ENCODE measurements around the gene EFCAB8.

The EFCAB8 gene

GRCh38 chr20:32889281-32889680, 30.6 kb downstream of the EFCAB8 start:
- TF ChIP-seq, protein P1, sequence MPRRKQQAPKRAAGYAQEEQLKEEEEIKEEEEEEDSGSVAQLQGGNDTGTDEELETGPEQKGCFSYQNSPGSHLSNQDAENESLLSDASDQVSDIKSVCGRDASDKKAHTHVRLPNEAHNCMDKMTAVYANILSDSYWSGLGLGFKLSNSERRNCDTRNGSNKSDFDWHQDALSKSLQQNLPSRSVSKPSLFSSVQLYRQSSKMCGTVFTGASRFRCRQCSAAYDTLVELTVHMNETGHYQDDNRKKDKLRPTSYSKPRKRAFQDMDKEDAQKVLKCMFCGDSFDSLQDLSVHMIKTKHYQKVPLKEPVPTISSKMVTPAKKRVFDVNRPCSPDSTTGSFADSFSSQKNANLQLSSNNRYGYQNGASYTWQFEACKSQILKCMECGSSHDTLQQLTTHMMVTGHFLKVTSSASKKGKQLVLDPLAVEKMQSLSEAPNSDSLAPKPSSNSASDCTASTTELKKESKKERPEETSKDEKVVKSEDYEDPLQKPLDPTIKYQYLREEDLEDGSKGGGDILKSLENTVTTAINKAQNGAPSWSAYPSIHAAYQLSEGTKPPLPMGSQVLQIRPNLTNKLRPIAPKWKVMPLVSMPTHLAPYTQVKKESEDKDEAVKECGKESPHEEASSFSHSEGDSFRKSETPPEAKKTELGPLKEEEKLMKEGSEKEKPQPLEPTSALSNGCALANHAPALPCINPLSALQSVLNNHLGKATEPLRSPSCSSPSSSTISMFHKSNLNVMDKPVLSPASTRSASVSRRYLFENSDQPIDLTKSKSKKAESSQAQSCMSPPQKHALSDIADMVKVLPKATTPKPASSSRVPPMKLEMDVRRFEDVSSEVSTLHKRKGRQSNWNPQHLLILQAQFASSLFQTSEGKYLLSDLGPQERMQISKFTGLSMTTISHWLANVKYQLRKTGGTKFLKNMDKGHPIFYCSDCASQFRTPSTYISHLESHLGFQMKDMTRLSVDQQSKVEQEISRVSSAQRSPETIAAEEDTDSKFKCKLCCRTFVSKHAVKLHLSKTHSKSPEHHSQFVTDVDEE (CRISPR knock-in tag; IDR thresholded peaks at IDR 0.05): no peak
- TF ChIP-seq TCF4 (CRISPR knock-in tag; IDR thresholded peaks at IDR 0.05; ENCODE audit: borderline replicate concordance): no peak
- TF ChIP-seq CSDC2 (CRISPR knock-in tag; IDR thresholded peaks at IDR 0.05): no peak
- no peak for ATAC-seq

GRCh38 chr20:32891491-32891890, 32.8 kb downstream of the EFCAB8 start:
- no peak for ATAC-seq
- TF ChIP-seq ZNF8 (CRISPR knock-in tag; IDR thresholded peaks at IDR 0.05) (no peak), BACH2 (CRISPR knock-in tag; IDR thresholded peaks at IDR 0.05; ENCODE audit: borderline replicate concordance) (no peak), TCF4 (CRISPR knock-in tag; IDR thresholded peaks at IDR 0.05; ENCODE audit: borderline replicate concordance) (no peak), ZNF70 (CRISPR knock-in tag; IDR thresholded peaks at IDR 0.05) (no peak), CREB5 (CRISPR knock-in tag; IDR thresholded peaks at IDR 0.05; ENCODE audit: low read depth) (no peak), ARNTL (CRISPR knock-in tag; IDR thresholded peaks at IDR 0.05; ENCODE audit: borderline replicate concordance, low read depth) (no peak), ISL1 (CRISPR knock-in tag; IDR thresholded peaks at IDR 0.05) (no peak), CSDC2 (CRISPR knock-in tag; IDR thresholded peaks at IDR 0.05) (no peak), RARB (CRISPR knock-in tag; IDR thresholded peaks at IDR 0.05) (no peak), ZFP30 (CRISPR knock-in tag; IDR thresholded peaks at IDR 0.05) (no peak), SNAI2 (CRISPR knock-in tag; IDR thresholded peaks at IDR 0.05) (no peak)
- TF ChIP-seq, protein P1 (CRISPR knock-in tag; IDR thresholded peaks at IDR 0.05): no peak
- TF ChIP-seq, protein P2, sequence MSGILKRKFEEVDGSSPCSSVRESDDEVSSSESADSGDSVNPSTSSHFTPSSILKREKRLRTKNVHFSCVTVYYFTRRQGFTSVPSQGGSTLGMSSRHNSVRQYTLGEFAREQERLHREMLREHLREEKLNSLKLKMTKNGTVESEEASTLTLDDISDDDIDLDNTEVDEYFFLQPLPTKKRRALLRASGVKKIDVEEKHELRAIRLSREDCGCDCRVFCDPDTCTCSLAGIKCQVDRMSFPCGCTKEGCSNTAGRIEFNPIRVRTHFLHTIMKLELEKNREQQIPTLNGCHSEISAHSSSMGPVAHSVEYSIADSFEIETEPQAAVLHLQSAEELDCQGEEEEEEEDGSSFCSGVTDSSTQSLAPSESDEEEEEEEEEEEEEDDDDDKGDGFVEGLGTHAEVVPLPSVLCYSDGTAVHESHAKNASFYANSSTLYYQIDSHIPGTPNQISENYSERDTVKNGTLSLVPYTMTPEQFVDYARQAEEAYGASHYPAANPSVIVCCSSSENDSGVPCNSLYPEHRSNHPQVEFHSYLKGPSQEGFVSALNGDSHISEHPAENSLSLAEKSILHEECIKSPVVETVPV (CRISPR knock-in tag; IDR thresholded peaks at IDR 0.05): no peak

- ATAC-seq: no peak
- TF ChIP-seq, protein P3, sequence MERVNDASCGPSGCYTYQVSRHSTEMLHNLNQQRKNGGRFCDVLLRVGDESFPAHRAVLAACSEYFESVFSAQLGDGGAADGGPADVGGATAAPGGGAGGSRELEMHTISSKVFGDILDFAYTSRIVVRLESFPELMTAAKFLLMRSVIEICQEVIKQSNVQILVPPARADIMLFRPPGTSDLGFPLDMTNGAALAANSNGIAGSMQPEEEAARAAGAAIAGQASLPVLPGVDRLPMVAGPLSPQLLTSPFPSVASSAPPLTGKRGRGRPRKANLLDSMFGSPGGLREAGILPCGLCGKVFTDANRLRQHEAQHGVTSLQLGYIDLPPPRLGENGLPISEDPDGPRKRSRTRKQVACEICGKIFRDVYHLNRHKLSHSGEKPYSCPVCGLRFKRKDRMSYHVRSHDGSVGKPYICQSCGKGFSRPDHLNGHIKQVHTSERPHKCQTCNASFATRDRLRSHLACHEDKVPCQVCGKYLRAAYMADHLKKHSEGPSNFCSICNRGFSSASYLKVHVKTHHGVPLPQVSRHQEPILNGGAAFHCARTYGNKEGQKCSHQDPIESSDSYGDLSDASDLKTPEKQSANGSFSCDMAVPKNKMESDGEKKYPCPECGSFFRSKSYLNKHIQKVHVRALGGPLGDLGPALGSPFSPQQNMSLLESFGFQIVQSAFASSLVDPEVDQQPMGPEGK (CRISPR knock-in tag; IDR thresholded peaks at IDR 0.05; ENCODE audit: borderline replicate concordance): no peak
- TF ChIP-seq SNAI2 (CRISPR knock-in tag; IDR thresholded peaks at IDR 0.05) (no peak), OSR1 (CRISPR knock-in tag; IDR thresholded peaks at IDR 0.05) (no peak), ARNTL (CRISPR knock-in tag; IDR thresholded peaks at IDR 0.05; ENCODE audit: borderline replicate concordance, low read depth) (no peak), ZNF8 (CRISPR knock-in tag; IDR thresholded peaks at IDR 0.05) (no peak), ESRRG (CRISPR knock-in tag; IDR thresholded peaks at IDR 0.05) (no peak), CREB5 (CRISPR knock-in tag; IDR thresholded peaks at IDR 0.05; ENCODE audit: low read depth) (no peak), RARB (CRISPR knock-in tag; IDR thresholded peaks at IDR 0.05) (no peak), ZC3H10 (CRISPR knock-in tag; IDR thresholded peaks at IDR 0.05) (no peak), ZNF565 (CRISPR knock-in tag; conservative IDR thresholded peaks at IDR 0.05; ENCODE audit: low read depth) (no peak), ZFP30 (CRISPR knock-in tag; IDR thresholded peaks at IDR 0.05) (no peak), CSDC2 (CRISPR knock-in tag; IDR thresholded peaks at IDR 0.05) (no peak)
- TF ChIP-seq, protein P2 (CRISPR knock-in tag; IDR thresholded peaks at IDR 0.05): no peak
- TF ChIP-seq, protein P1 (CRISPR knock-in tag; IDR thresholded peaks at IDR 0.05): no peak
Observed at GRCh38 chr20:32891926-32892660, 33.4 kb downstream of the EFCAB8 start.

All from SK-N-SH treated with all-trans-retinoic acid at 6 μM for 48 hours (cell line).